PFSK-1 (cell line): ENCODE results near the gene DHRS2.

Experiments
- FOXP2 ChIP-seq: optimal IDR thresholded peaks from 2 replicates; pipeline ENCODE3; 2011; ENCODE audit warnings: borderline replicate concordance, control low read depth, inconsistent platforms; ENCODE audit not compliant: insufficient read depth; ENCODE audit errors: extremely low read length, extremely low read depth
- POLR2AphosphoS5 ChIP-seq: IDR thresholded peaks from 2 replicates; pipeline ENCODE4 v1.6.1; 2012; ENCODE audit warnings: low read depth, mild to moderate bottlenecking, control low read depth, low read length, moderate library complexity
- REST ChIP-seq, 2 experiments: IDR thresholded peaks; 2 replicates each; pipeline versions ENCODE4 v1.6.1 to v1.8.0; 2011 to 2012; ENCODE audit warnings: low read depth in 2 of 2, low read length in 2 of 2, control low read depth in 1 of 2, inconsistent platforms in 1 of 2, mild to moderate bottlenecking in 1 of 2, moderate library complexity in 1 of 2; ENCODE audit not compliant: insufficient read depth in 1 of 2
- SIN3A ChIP-seq: IDR thresholded peaks from 2 replicates; pipeline ENCODE4 v1.6.1; 2012; ENCODE audit warnings: mild to moderate bottlenecking, low read length, moderate library complexity, borderline replicate concordance; ENCODE audit not compliant: insufficient read depth
- TAF1 ChIP-seq: IDR thresholded peaks from 2 replicates; pipeline ENCODE4 v1.6.1; 2012; ENCODE audit warnings: low read length, control low read depth, borderline replicate concordance; ENCODE audit not compliant: insufficient read depth

DHRS2 gene

GRCh38 chr14:23626946-23627345 lies 9.2 kb upstream of the DHRS2 start:
- TF ChIP-seq TAF1 = no peak
- no peak for TF ChIP-seq POLR2AphosphoS5
- TF ChIP-seq SIN3A = no peak
- no peak for TF ChIP-seq REST (IDR thresholded peaks at IDR 0.05; ENCODE audit: insufficient read depth in 1 of 2, low read depth in 2 of 2, low read length in 2 of 2)
- no peak for TF ChIP-seq FOXP2

GRCh38 chr14:23627961-23628360 lies 8.2 kb upstream of the DHRS2 start:
- TF ChIP-seq SIN3A (no peak), TAF1 (no peak), REST (IDR thresholded peaks at IDR 0.05; ENCODE audit: insufficient read depth in 1 of 2, low read depth in 2 of 2, low read length in 2 of 2) (no peak), FOXP2 (no peak), POLR2AphosphoS5 (no peak)

- no peak for TF ChIP-seq REST (IDR thresholded peaks at IDR 0.05; ENCODE audit: insufficient read depth in 1 of 2, low read depth in 2 of 2, low read length in 2 of 2)
- TF ChIP-seq TAF1 = no peak
- TF ChIP-seq FOXP2 = no peak
- TF ChIP-seq POLR2AphosphoS5 = no peak
- no peak for TF ChIP-seq SIN3A
Observed at GRCh38 chr14:23629204-23629603, 7.0 kb upstream of the DHRS2 start.

GRCh38 chr14:23629832-23630396 lies 6.2 kb upstream of the DHRS2 start:
- TF ChIP-seq TAF1 (no peak), POLR2AphosphoS5 (no peak), FOXP2 (no peak), SIN3A (no peak), REST (IDR thresholded peaks at IDR 0.05; ENCODE audit: insufficient read depth in 1 of 2, low read depth in 2 of 2, low read length in 2 of 2) (no peak)

- no peak for TF ChIP-seq FOXP2
- TF ChIP-seq TAF1 = no peak
- no peak for TF ChIP-seq SIN3A
- no peak for TF ChIP-seq REST (IDR thresholded peaks at IDR 0.05; ENCODE audit: insufficient read depth in 1 of 2, low read depth in 2 of 2, low read length in 2 of 2)
- TF ChIP-seq POLR2AphosphoS5 = no peak
Observed at GRCh38 chr14:23630687-23631086, 5.5 kb upstream of the DHRS2 start.
